ENCODE measurements around the gene SLC2A13. TPM values are rescaled to one million over a fixed set of nuclear protein-coding genes. Genes with fewer than 3 reads are reported as not detected.

SLC2A13 gene
- total RNA-seq, 4 donors from 2014 or later: 1.4 to 2.8 (median 2.3) TPM

GRCh38 chr12:40104461-40105264, 1.2 kb downstream of the SLC2A13 start:
- intact Hi-C loops (cut with DNase I; ENCODE audit: low total_unique reads): no loop called here
- ATAC-seq (no peak), DNase-seq (no peak)
- in situ Hi-C loops (cut with MboI; ENCODE audit: low sequenced_read_pairs in 4 of 4): loop anchor here (25.0 kb wide), 2 partner anchors 92 to 342 kb away; no protein-coding TSS in a partner anchor
- TF ChIP-seq POLR2A (IDR thresholded peaks at IDR 0.05): no peak
- no peak for TF ChIP-seq CTCF (IDR thresholded peaks at IDR 0.05 in 4 of 5, conservative IDR thresholded peaks at IDR 0.05 in 1 of 5)
- Histone ChIP-seq H3K4me3 (peak overlapping the region; percentile 63 to 85 (median 74)), H3K4me1 (peaks cover 0 to 9% of the 10 kb centered on the region in 2 donors), H3K36me3 (no peaks in the 10 kb centered on the region), H3K27me3 (no peaks in the 10 kb centered on the region), H3K27ac (peak overlapping the region; percentile 53 to 80 (median 76)), H3K9me3 (no peaks in the 10 kb centered on the region)

GRCh38 chr12:40103043-40103442, 2.8 kb downstream of the SLC2A13 start:
- no peak overlapping the region for H3K4me3 ChIP-seq
- no peaks in the 10 kb centered on the region for H3K27me3 ChIP-seq
- intact Hi-C loops (cut with DNase I; ENCODE audit: low total_unique reads): no loop called here
- H3K9me3 ChIP-seq: no peaks in the 10 kb centered on the region
- H3K4me1 ChIP-seq: peaks cover 0 to 9% of the 10 kb centered on the region in 2 donors
- in situ Hi-C loops (cut with MboI; ENCODE audit: low sequenced_read_pairs in 4 of 4): loop anchor here (25.0 kb wide), 2 partner anchors 91 to 341 kb away; no protein-coding TSS in a partner anchor
- TF ChIP-seq POLR2A (IDR thresholded peaks at IDR 0.05): no peak
- no peak for TF ChIP-seq CTCF (IDR thresholded peaks at IDR 0.05 in 4 of 5, conservative IDR thresholded peaks at IDR 0.05 in 1 of 5)
- H3K27ac ChIP-seq: no peak overlapping the region
- H3K36me3 ChIP-seq: no peaks in the 10 kb centered on the region
- ATAC-seq (no peak), DNase-seq (no peak)

GRCh38 chr12:40101747-40102146, 4.1 kb downstream of the SLC2A13 start:
- intact Hi-C loops (cut with DNase I; ENCODE audit: low total_unique reads): no loop called here
- H3K27ac ChIP-seq: no peak overlapping the region
- DNase-seq (no peak), ATAC-seq (no peak)
- H3K4me1 ChIP-seq: peaks cover 0 to 9% of the 10 kb centered on the region in 2 donors
- no peaks in the 10 kb centered on the region for H3K9me3 ChIP-seq
- no peaks in the 10 kb centered on the region for H3K36me3 ChIP-seq
- in situ Hi-C loops (cut with MboI; ENCODE audit: low sequenced_read_pairs in 4 of 4): loop anchor here (25.0 kb wide), 2 partner anchors 89 to 339 kb away; no protein-coding TSS in a partner anchor
- no peak for TF ChIP-seq CTCF (IDR thresholded peaks at IDR 0.05 in 4 of 5, conservative IDR thresholded peaks at IDR 0.05 in 1 of 5)
- no peak for TF ChIP-seq POLR2A (IDR thresholded peaks at IDR 0.05)
- no peaks in the 10 kb centered on the region for H3K27me3 ChIP-seq
- H3K4me3 ChIP-seq: no peak overlapping the region

DNA sequence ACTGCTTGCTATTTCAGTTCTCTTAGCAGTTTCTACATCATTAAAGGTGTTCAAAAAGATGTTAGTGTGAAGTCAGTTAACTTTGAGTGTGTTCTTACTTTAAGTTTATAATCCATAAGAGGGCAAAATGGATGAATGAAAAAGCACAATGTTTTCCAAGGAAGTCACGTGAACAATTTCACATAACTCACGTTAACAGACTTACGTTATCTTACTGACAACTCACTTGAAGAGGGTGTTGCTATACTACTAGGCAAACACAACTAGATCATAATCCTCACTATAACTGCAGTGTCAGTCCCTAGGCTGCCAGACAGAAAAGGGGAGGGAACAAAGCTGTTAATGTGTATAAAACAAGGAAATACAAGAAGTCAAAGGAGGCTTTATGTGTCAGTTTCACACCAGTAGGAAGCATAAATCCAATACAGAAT, 6.4 kb downstream of the SLC2A13 start:
- Histone ChIP-seq H3K4me3 (no peak overlapping the region), H3K36me3 (no peaks in the 10 kb centered on the region), H3K27ac (no peak overlapping the region), H3K27me3 (no peaks in the 10 kb centered on the region), H3K4me1 (peaks cover 0 to 3% of the 10 kb centered on the region in 2 donors), H3K9me3 (no peaks in the 10 kb centered on the region)
- no peak for TF ChIP-seq POLR2A (IDR thresholded peaks at IDR 0.05)
- ATAC-seq: no peak
- in situ Hi-C loops (cut with MboI; ENCODE audit: low sequenced_read_pairs in 4 of 4) (no loop called here), intact Hi-C loops (cut with DNase I; ENCODE audit: low total_unique reads) (no loop called here)
- no peak for DNase-seq

DNA sequence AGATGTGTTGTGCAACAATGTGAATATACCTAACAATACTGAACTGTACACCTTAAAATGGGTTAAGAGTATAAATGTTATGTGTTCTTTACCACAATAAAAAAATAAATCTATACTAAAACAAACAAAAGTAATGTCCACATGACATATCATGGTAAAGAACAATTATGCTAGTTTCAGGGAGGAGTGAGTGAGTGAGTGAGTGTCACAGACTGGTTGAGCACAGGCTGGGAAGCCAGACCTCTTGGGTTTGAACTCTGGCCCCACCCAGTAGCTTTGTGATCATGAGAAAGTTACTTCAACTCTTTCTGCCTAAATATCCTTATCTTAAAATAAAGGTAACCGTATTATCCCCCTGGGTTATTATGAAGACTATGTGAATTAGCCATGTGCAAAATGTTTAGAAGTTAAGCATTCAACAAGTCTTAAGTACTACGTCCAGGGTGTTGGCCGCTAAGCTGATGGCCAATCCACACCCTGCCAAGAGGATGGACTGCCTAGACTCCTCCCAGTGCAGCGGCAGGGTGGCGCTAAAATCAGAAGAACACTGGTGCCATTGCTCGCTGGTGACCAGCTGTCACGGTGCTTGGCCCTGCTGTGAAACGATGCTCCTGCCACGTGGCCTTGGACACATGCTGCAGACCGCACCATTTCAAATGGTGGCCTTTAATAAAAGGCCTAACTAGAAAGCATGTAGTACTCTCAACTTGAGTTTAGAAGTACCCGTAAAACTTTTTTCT, 7.3 kb downstream of the SLC2A13 start:
- intact Hi-C loops (cut with DNase I; ENCODE audit: low total_unique reads): no loop called here
- H3K9me3 ChIP-seq: no peaks in the 10 kb centered on the region
- no peak overlapping the region for H3K27ac ChIP-seq
- no peak for DNase-seq
- H3K36me3 ChIP-seq: no peaks in the 10 kb centered on the region
- no peak overlapping the region for H3K4me3 ChIP-seq
- TF ChIP-seq POLR2A (IDR thresholded peaks at IDR 0.05) (no peak), CTCF (IDR thresholded peaks at IDR 0.05 in 4 of 5, conservative IDR thresholded peaks at IDR 0.05 in 1 of 5) (no peak)
- in situ Hi-C loops (cut with MboI; ENCODE audit: low sequenced_read_pairs in 4 of 4): no loop called here
- H3K4me1 ChIP-seq: no peaks in the 10 kb centered on the region
- H3K27me3 ChIP-seq: no peaks in the 10 kb centered on the region
- no peak for ATAC-seq
